HL-60 (cell line): ENCODE measurements around the gene GRK5.

Experiments used
- DNase-seq, 2 experiments: peaks; one replicate each; pipeline ENCODE4 v3.0.0-alpha.2; 2010 to 2020; ENCODE audit warnings: low read depth in 1 of 2, low spot score in 1 of 2
- H3K27ac ChIP-seq: fragments of 250-450 bp; sonication (Bioruptor Pico); replicated peaks from 2 replicates; pipeline ENCODE4 v1.5.1; 2020; ENCODE audit warnings: mild to moderate bottlenecking, moderate library complexity
- H3K27me3 ChIP-seq: fragments of 250-450 bp; sonication (Bioruptor Pico); 2 replicates; pipeline ENCODE4 v1.5.1; 2021; ENCODE audit warnings: mild to moderate bottlenecking, moderate library complexity; ENCODE audit not compliant: insufficient read depth, poor library complexity, severe bottlenecking
- H3K4me3 ChIP-seq: replicated peaks from 2 replicates; pipeline ENCODE4 v1.5.1; 2011; ENCODE audit warnings: mild to moderate bottlenecking, control low read depth, low read length; ENCODE audit not compliant: insufficient read depth
- CTCF ChIP-seq: IDR thresholded peaks from one replicate; pipeline ENCODE4 v1.5.1; 2011; ENCODE audit warnings: low read length, control low read depth, inconsistent platforms; ENCODE audit not compliant: insufficient read depth
- GABPA ChIP-seq: IDR thresholded peaks from 2 replicates; pipeline ENCODE4 v1.6.1; 2012; ENCODE audit warnings: low read depth
- POLR2AphosphoS5 ChIP-seq: IDR thresholded peaks from 2 replicates; pipeline ENCODE4 v1.6.1; 2012; ENCODE audit warnings: low read depth
- REST ChIP-seq: IDR thresholded peaks from 2 replicates; pipeline ENCODE4 v1.6.1; 2012; ENCODE audit warnings: low read depth; ENCODE audit not compliant: insufficient replicate concordance
- SPI1 ChIP-seq: IDR thresholded peaks from 2 replicates; pipeline ENCODE4 v1.6.1; 2012; ENCODE audit warnings: low read depth, mild to moderate bottlenecking, borderline replicate concordance

Gene GRK5

GRCh38 chr10:119344381-119344780 is 137.0 kb downstream of the GRK5 start:
- H3K27ac ChIP-seq: no peak overlapping the region
- no peak overlapping the region for H3K4me3 ChIP-seq
- no peaks in the 10 kb centered on the region for H3K27me3 ChIP-seq
- TF ChIP-seq GABPA (no peak), SPI1 (no peak), REST (no peak)
- no peak for DNase-seq

GRCh38 chr10:119346095-119346832 is 138.9 kb downstream of the GRK5 start:
- H3K4me3 ChIP-seq: no peak overlapping the region
- no peak for TF ChIP-seq SPI1
- no peak for TF ChIP-seq GABPA
- no peak for TF ChIP-seq CTCF
- TF ChIP-seq REST: no peak
- TF ChIP-seq POLR2AphosphoS5: no peak
- no peaks in the 10 kb centered on the region for H3K27me3 ChIP-seq
- no peak for DNase-seq
- H3K27ac ChIP-seq: no peak overlapping the region

GRCh38 chr10:119347181-119347974 is 140.0 kb downstream of the GRK5 start:
- TF ChIP-seq REST: no peak
- TF ChIP-seq SPI1: no peak
- TF ChIP-seq GABPA: no peak
- no peak for TF ChIP-seq CTCF
- TF ChIP-seq POLR2AphosphoS5: no peak
- H3K4me3 ChIP-seq: no peak overlapping the region
- no peak for DNase-seq

More at GRCh38 chr10:119347181-119347974, 140.0 kb downstream of the GRK5 start:
- no peaks in the 10 kb centered on the region for H3K27me3 ChIP-seq
- no peak overlapping the region for H3K27ac ChIP-seq
